NCI-H510A treated with DMSO at 0.1 percent for 48 hours (cell line): ENCODE measurements around the gene FBLN7.

Experiments
- DNase-seq: peaks from one replicate; lab custom pipeline; 2025; lab: John Stamatoyannopoulos, UW

FBLN7 gene

GRCh38 chr2:112157472-112157871 lies 19.3 kb downstream of the FBLN7 start:
- DNase-seq, result no peak

DNA sequence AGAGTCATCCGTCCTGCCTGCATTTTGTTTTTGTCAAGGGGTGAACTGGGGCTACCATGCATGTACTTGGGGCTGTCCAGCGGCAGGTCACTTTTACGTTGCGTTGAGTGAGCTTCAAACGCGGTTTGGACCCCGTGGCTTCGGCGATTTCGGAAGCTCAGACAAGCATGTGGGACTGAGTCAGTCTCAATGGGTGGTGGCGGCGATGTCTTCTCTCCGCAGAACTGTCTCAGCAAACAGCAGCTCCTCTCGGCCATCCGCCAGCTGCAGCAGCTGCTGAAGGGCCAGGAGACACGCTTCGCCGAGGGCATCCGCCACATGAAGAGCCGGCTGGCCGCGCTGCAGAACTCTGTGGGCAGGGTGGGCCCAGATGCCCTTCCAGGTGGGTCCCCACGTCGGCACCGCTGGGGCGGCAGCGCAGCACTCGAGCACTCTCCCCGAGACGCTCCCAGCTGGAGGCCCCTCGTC lies 21.3 kb downstream of the FBLN7 start:
- peak; percentile 82 for DNase-seq

- peak; percentile 28 for DNase-seq
These were observed 22.4 kb downstream of the FBLN7 start for GRCh38 chr2:112160283-112161250.

DNA sequence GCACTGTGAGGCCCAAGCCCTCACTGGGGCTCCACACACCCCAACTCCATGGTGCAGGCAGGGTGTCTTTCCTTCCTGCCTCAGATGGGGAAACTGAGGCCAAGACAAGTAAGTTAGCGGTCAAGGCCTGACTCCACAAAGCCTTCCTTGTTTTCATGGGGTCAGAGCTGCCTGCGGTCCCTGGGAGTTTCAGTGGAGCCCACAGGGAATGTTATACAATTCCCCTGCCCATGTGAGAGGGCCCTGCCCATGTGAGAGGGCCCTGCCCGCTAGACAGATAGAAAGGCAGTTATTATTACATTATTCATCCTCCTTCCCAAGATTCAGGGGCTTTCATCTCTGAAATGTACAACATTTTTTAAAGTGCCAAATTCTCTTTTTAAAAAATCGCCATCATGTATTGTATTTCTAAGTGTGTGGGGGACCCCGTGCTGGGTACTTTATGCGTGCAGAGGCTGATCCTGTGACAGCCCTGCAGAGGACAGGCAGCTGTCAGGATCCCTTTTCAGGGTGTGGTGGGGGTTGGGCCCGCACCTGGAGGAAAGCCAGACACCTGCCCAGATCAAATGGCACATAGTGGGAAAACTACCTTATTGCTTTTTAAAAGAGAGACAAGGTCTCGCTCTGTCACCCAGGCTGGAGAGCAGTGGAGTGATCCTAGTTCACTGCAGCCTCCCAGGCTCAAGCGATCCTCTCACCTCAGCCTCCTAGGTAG lies 23.4 kb downstream of the FBLN7 start:
- peak; percentile 86 for DNase-seq

- no peak for DNase-seq
These were observed 24.2 kb downstream of the FBLN7 start for GRCh38 chr2:112162341-112162740.

DNA sequence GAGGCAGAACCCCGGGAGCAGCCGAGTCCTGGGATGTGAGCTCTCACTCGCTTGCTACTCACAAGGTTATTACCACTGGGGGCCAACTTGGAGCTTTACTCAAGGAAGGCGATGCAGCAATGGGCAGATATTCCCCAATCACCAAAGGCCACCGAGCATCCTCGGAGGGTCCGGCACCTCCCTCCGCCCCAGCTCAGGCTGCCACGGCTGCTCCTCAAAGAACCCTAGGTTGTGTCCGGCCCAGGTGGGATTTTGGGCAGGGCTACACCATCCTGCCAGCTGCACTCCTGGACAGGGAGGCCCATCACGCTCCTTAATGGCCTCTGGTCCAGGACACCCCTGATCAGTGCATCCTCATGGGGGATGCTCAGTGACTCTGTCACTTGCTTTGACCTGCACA lies 24.8 kb downstream of the FBLN7 start:
- DNase-seq, result no peak

DNA sequence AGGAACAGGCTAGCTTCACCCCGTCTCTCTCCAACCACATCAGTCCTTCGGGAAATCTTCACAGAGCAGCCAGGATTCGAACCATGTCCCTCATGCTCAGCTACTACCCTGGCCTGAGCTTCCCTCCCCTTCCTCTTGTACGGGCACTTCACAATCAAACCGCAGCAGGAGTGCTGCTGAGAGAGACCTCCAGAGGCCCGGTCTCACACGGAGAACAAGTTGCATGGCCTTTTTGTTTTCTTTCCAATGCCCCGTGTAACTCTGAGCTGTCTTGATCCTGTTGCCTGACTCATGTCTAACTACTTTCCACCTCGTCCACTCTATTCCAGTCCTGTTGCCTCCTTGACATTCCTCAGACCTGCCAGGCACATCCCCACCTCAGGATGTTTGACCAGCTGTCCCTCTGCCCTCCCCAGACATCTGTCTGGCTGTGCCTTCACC lies 25.4 kb downstream of the FBLN7 start:
- DNase-seq, result peak; percentile 71

DNA sequence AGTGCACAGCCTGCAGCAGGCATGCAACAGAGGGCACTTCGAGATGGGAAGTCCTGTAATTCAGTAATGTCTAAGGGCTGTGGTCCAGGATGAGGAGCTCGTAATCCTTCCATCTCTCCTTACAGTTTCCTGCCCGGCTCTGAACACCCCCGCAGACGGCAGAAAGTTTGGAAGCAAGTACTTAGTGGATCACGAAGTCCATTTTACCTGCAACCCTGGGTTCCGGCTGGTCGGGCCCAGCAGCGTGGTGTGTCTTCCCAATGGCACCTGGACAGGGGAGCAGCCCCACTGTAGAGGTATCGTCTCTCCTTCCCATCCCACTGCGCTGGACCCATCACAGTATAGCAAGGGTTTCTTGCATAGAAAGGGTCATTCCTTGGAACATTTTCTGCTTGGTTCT lies 26.7 kb downstream of the FBLN7 start:
- DNase-seq, result no peak

DNA sequence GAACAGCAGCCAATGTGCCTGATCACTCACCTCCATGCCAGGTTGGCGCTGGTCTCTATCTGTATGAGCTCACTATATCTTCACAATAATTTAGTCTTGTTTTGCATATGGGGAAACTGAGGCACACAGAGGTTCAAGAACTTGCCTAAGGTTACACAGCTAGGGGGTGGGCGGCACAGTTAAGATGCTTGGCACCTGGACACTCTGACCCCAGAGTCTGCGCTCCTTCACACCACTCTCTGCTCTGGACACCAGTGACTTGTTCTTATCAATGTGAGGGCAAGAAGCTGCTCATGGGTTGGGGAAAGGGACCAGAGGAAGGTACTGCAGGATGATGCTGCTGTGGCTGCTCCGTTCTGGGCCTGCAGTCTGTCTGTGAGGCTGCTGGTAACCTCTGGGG lies 27.1 kb downstream of the FBLN7 start:
- DNase-seq, result no peak

DNA sequence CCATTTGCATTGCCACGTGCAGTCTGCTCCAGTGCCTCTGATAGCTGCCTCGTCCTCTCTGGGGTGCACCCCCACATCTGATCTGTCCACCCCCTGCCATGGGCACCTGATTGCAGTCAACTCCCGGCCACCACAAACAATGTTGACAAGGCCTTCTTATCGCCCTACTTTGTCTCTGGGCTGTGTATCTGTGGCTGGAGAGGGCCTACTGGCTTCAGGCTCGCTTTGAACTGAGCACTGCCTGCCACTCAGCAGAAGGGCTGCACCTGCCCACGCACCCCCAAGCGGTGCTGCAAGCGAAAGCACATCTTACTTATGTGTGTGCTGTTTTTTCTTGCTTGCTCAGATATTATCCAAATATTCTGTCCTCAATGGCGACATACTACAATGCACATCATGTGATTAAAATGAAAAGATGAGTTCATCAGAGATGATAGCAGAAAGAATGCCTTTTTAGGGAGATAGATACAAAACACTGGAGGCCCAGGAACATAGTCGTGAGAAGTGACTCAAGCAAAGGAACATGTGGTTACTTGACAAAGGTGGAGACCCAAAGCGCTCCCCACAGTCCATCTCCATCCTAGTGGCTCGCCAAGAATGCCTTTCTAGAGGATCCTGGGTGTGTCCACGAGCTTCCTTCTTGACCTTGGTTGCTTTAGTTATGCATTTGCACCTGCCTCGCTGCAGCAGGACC lies 28.8 kb downstream of the FBLN7 start:
- DNase-seq, result no peak

DNA sequence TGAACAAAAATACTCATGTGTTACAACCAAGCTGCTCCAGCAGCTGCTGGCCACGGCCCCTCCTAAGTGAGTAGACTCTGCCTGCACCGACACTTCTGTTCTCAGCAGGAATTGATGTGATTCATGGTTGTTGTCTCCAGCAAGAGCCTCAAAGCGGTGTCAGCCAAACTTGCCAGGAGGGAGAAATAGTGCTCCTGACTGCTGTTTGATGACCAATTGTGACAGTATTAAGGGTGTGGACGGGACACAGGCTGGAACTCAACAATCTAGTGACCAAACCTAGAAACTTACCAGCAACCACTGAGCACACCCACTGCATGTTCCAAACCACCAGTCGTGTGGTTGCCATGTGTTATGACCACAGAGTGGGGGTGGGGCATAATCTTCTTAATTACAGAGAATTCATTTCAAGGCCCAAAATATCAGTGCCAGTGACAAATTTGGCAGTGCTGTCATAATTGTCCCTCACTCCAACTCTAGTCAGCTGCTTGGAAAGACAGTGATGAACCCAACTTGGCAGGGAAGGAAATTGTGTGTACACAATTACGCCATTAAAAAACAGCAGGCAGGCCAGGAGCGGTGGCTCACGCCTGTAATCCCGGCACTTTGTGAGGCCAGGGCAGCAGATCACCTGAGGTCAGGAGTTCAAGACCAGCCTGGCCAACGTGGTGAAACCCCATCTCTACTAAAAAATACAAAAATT lies 30.4 kb downstream of the FBLN7 start:
- DNase-seq, result no peak

GRCh38 chr2:112170495-112170894 lies 32.3 kb downstream of the FBLN7 start:
- DNase-seq, result no peak

DNA sequence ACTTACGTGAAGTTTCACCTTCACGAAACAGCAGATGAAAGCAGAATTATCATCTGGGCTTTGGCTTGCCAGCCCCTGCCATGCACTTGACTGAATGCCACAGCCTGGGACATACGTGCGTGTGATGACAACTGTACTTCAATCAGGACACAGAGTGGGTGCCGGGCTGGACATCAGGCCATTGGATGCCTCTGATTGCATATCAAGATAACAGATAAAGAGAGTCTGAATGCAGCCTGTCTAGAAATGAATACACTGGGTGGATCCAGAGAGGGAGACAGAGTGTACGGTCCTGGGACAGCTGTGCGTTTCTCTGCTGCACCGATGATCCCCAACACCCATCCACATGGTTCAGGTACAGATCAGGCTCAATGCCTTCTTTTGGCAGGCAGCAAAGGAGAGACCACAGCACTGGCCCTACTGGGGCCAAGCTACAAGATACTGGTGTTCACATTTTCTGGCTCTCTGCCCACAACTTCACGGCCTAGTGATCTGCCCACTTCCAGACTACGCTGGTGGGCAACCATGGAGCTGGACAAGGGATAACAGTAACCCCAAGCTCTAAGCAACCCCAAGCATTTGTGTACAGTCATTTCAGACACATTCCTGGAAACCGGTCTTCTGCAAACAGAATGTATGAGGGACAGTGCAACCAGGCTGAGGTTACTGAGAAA lies 35.6 kb downstream of the FBLN7 start:
- peak; percentile 10 for DNase-seq

DNA sequence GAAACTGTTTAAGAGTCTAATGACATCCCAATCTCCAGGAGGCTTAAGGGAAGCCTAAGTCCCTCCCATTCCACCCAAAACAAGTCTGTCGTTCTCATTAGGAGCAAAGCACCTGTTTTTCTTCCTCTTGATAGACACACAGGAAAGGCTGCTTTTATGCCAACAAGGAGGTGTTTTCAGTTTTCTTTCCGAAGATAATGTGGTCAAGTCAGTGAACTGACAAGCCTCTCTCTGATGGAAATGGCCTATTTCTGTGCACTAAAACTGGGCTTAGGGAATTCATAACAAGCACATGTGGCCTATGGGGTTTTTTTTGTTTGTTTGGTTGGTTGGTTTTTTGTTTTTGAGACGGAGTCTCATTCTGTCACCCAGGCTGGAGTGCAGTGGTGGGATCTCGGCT lies 36.2 kb downstream of the FBLN7 start:
- no peak for DNase-seq

DNA sequence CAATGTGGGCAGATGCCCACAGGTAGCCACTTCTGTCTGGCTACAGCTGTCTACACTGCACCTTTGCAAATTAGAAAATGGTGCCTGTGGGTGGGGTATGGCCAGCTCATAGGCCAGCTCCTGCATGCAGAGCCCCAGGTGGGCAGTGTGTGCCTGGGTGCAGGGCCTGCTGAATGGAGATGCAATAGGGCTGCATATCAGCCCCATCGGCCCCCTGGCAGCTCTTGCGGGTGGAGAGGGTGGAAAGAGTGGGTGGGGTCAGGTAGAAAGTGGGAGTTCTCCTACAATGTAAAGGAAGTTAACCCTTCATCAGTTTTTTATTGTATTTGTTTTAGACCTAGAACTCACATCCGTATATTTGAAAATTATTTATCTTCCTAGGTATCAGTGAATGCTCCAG lies 37.1 kb downstream of the FBLN7 start:
- DNase-seq, result no peak

GRCh38 chr2:112175958-112176573 lies 37.9 kb downstream of the FBLN7 start:
- no peak for DNase-seq

- DNase-seq, result peak; percentile 78
These were observed 43.5 kb downstream of the FBLN7 start for GRCh38 chr2:112181571-112182290.

DNA sequence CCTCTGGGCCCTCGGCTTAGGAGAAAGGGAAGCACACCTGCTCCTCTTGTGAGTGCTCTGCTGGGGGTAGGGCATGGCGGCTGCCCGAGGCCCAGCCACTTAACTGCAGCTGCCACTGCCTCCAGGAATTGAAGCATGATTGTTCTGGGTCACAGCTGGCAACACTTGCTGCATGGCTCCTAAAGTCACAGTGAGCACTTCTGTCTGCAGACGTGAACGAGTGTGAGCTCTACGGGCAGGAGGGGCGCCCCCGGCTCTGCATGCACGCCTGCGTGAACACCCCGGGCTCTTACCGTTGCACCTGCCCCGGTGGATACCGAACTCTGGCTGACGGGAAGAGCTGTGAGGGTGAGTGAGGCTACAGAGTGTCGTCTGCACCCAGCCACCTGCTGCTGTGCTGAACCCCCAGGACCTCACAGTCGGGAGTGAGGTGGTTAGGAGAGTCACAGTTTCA lies 44.4 kb downstream of the FBLN7 start:
- DNase-seq, result peak; percentile 95

- DNase-seq, result no peak
These were observed 45.3 kb downstream of the FBLN7 start for GRCh38 chr2:112183327-112184025.
